Activated CD4-positive, alpha-beta T cell treated with anti-CD3 and anti-CD28 coated beads, Interleukin-2, Interleukin-4, amounts not matched to agents 100 ng/mL and 50 ng/mL, durations not matched to agents 16 hours and 8 hours (primary cell): ENCODE results near the gene PLPP7.
"Not testable (repeated sequence)": the region's sequence is repeated elsewhere in the genome, so short reads cannot be mapped to it uniquely, and the experiment has no call there.

Experiments used
- DNase-seq: peaks from one replicate; pipeline ENCODE4 v3.0.0-alpha.2; 2020; ENCODE audit warnings: low spot score

Gene PLPP7

DNA sequence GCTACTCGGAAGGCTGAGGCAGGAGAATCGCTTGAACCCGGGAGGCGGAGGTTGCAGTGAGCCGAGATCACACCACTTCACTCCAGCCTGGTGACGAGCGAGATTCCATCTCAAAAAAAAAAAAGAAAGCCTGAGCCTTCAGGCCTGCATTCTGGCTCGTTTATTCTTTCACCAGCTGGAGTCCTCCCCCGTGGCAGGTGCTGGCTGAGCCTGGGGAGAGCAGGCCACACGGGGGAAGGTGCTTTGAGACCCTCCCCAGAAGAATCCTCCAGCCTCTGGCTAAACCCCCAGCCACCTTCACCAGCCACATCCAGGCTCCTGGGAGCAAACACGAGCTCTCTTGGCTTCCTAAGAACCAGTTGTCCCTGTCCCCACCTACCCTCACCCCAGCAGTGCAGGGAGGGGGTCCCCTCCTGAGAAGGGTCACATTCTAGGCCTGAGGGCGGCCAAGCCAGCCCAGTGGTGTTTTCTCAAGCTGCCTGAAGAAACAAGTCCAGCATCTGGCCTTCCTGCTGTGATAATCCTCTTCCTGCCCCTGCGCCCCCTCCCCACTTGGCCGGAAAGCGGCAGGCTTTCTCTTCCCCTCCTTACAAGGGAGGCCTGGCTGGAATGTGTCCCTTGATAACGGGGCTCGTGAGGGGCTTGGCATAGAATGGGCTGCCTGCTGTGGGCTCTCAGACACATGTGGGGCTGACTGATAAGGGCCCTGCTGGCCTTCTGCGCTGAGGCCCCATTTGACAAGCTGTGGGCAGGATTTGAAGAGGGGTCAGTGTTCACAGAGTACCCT, 41.5 kb downstream of the PLPP7 start:
- no peak for DNase-seq

DNA sequence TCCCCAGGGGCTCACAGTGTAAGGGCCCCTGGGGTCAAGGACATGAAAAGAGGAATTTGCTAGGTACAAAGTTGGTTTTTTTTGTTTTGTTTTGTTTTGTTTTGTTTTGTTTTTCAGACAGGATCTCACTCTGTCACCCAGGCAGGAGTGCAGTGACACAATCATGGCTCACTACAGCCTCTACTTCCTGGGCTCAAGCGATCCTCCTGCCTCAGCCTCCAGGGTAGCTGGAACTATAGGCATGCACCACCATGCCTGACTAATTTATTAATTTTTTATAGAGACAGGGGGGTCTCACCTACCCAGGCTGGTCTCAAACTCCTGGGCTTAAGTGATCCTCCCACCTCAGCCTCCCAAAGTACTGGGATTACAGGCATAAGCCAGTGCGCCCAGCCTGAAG, 42.5 kb downstream of the PLPP7 start:
- not testable (repeated sequence) for DNase-seq

DNA sequence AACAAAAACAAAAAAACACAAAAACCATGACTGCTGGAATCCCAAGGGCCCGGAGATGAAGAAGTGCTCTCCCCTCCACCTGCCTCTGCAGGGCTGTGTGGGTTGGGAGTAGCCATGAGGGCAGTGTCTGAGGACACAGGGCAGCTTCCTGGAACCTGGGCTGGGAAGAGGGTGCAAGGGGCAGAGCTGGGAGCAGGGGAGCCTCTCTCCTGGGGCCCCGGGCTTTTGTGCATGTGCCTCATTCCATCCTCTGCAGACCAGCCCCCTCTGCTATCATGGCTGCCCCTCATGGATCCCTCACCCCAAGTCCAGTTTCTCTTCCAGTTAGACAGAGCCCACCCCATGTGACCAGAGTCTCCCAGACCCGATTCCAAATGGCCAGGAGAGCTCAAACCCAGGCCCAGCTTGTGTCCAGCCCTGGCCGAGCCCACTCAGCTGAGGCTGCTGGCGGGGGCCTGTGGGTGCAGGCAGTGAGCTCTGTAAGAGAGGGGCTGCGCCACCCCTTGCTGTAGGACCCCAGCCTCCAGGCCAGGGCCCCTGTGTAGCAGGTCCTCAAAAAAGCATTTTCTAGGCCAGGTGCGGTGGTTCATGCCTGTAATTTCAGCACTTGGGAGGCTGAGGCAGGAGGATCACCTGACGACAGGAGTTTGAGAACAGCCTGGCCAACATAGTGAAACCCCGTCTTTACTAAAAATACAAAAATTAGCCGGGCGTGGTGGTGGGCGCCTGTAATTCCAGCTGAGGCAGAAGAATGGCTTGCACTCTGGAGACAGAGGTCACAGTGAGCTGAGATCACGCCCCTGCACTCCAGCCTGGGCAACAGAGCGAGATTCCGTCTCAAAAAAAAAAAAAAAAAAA, 44.5 kb downstream of the PLPP7 start:
- no peak for DNase-seq

GRCh38 chr9:131334629-131335367, 45.3 kb downstream of the PLPP7 start:
- DNase-seq = no peak

DNA sequence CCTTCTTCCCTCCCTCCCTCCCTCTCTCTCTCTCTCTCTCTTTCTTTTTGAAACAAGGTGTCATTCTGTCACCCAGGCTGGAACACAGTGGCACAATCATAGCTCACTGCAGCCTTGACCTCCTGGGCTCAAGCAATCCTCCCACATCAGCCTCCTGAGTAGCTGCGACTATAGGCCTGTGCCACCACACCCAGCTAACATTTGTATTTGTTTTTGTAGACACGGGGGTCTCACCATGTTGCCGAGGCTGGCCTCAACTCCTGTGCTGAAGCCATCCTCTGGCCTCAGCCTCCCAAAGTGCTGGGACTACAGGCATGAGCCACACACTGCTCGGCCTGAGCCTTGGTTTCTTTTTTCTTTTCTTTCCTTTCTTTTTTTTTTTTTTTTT, 45.8 kb downstream of the PLPP7 start:
- DNase-seq = no peak

GRCh38 chr9:131337131-131337848, 47.8 kb downstream of the PLPP7 start:
- DNase-seq = no peak

GRCh38 chr9:131339212-131339611, 49.7 kb downstream of the PLPP7 start:
- DNase-seq = not testable (repeated sequence)

DNA sequence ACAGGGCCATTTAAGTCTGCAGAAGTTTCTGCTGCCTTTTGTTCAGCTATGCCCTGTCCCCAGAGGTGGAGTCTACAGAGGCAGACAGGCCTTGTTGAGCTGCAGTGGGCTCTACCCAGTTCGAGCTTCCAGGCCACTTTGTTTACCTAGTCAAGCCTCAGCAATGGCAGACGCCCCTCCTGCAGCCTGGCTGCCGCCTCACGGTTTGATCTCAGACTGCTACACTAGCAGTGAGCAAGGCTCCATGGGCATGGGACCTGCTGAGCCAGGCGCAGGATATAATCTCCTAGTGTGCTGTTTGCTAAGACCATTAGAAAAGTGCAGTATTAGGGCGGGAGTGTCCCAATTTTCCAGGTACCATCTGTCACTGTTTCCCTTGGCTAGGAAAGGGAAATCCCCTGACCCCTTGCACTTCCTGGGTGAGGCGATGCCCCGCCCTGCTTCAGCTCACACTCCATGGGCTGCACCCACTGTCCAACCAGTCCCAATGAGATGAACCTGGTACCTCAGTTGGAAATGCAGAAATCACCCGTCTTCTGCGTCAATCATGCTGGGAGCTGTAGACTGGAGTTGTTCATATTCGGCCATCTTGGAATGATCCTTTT, 55.5 kb downstream of the PLPP7 start:
- not testable (repeated sequence) for DNase-seq

DNA sequence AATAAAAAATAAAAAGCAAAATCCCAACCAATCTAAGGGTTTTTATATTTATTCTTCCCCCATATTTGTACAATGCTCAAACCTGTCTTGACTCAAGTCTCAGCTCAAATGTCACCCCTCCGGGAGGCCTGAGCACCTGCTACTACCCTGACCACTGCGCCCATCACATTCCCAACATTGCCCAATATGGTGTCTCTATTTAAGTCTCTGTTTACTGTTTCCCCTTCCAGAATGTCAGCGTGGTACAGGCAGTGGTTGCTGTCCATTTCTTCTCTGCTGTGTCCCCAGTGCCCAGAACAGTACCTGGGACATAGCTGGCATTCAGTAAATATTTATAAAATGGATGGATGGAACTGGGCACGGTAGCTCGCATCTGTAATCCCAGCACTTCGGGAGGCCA, 57.0 kb downstream of the PLPP7 start:
- no peak for DNase-seq

- DNase-seq = no peak
These were observed 58.0 kb downstream of the PLPP7 start for GRCh38 chr9:131347376-131348020.

GRCh38 chr9:131348631-131349521, 59.4 kb downstream of the PLPP7 start:
- DNase-seq = no peak

GRCh38 chr9:131349522-131349880, 60.0 kb downstream of the PLPP7 start:
- no peak for DNase-seq

GRCh38 chr9:131349881-131350563, 60.5 kb downstream of the PLPP7 start:
- DNase-seq = peak; percentile 86

DNA sequence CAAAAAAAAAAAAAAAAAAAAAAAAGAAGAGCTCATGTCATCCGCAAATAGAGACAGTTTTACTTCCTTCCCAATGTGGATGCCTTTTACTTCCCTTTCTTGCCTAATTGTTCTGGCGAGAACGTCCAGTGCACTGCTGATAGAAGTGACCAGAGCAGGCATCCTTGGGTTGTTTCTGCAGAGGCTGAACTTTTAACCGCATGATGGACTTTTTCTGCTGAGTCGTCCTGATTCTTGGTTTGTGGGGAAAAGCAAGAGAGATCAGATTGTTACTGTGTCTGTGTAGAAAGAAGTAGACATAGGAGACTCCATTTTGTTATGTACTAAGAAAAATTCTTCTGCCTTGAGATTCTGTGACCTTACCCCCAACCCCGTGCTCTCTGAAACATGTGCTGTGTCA, 67.0 kb downstream of the PLPP7 start:
- DNase-seq = not testable (repeated sequence)

DNA sequence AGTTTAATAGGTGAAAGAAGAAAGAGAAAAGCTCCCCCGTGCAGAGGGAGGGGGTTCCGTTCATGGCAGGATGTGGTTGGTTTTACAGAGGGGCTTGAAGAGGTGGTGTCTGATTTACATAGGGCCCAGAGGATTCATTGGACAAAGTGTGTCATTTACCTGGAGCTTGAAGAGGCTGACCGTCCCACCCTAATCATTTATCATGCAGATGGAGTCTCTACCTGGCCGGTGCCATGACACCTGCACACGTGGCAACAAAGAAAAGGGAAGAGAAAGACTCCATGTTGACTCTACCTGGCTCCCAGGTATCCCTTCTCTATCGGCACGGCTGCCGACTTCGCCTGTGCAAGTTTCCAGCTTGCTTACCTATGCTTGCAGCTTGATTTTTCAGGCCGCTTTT, 69.0 kb downstream of the PLPP7 start:
- no peak for DNase-seq
